Measurements from ENCODE around the gene NNT. TPM values are rescaled to one million over a fixed set of nuclear protein-coding genes. Genes with fewer than 3 reads are reported as not detected.

The NNT gene
- total and polyA plus RNA-seq, 2 of the 13 experiments (the other 11 are each of a cell fraction or from before 2014, with no cell fraction given): 21.1 to 58.0 TPM

DNA sequence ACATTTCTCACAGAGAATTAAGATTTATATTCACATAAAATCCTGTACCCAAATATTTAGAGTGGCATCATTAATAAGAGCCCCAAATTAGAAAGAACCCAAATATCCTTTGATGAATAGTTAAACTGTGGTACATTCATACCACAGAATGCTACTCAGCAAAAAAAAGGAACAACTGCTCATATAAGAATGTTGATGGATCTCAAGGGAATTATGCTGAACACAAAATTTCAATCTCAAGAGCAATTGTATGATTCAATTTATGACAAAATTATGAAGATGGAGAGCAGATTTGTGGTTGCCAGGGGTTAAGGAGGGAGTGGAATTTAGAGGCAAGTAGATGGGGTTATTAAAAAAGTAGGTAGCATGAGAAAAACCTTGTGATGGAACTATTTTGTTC lies 41.6 kb upstream of the NNT start:
- H3K4me1 ChIP-seq (ENCODE audit: insufficient read depth, low read length): peaks cover 11% of the 10 kb centered on the region
- H4K20me1 ChIP-seq (ENCODE audit: insufficient read depth, low read length): no peaks in the 10 kb centered on the region
- no peaks in the 10 kb centered on the region for H3K36me3 ChIP-seq (replicated peaks in 1 of 2; ENCODE audit: control insufficient read depth in 1 of 2, insufficient read depth in 2 of 2, low read length in 2 of 2)
- BruUV-seq (replicated peaks): no TSS peak
- TF ChIP-seq EHMT2 (IDR thresholded peaks at IDR 0.05; ENCODE audit: borderline replicate concordance, low read depth, low read length) (no peak), ZNF839 (CRISPR knock-in tag; IDR thresholded peaks at IDR 0.05; ENCODE audit: borderline replicate concordance) (no peak), GFI1 (CRISPR knock-in tag; IDR thresholded peaks at IDR 0.05; ENCODE audit: borderline replicate concordance) (no peak), ZSCAN9 (CRISPR knock-in tag; IDR thresholded peaks at IDR 0.05; ENCODE audit: borderline replicate concordance) (no peak), RXRA (CRISPR knock-in tag; IDR thresholded peaks at IDR 0.05) (no peak), RELA (CRISPR knock-in tag; IDR thresholded peaks at IDR 0.05) (no peak), NFIC (IDR thresholded peaks at IDR 0.05; ENCODE audit: low read length) (no peak), KLF16 (CRISPR knock-in tag; IDR thresholded peaks at IDR 0.05) (no peak)
- TF ChIP-seq, protein P1, sequence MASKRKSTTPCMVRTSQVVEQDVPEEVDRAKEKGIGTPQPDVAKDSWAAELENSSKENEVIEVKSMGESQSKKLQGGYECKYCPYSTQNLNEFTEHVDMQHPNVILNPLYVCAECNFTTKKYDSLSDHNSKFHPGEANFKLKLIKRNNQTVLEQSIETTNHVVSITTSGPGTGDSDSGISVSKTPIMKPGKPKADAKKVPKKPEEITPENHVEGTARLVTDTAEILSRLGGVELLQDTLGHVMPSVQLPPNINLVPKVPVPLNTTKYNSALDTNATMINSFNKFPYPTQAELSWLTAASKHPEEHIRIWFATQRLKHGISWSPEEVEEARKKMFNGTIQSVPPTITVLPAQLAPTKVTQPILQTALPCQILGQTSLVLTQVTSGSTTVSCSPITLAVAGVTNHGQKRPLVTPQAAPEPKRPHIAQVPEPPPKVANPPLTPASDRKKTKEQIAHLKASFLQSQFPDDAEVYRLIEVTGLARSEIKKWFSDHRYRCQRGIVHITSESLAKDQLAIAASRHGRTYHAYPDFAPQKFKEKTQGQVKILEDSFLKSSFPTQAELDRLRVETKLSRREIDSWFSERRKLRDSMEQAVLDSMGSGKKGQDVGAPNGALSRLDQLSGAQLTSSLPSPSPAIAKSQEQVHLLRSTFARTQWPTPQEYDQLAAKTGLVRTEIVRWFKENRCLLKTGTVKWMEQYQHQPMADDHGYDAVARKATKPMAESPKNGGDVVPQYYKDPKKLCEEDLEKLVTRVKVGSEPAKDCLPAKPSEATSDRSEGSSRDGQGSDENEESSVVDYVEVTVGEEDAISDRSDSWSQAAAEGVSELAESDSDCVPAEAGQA (IDR thresholded peaks at IDR 0.05; ENCODE audit: low read depth): no peak
- TF ChIP-seq, protein P1 (CRISPR knock-in tag; IDR thresholded peaks at IDR 0.05; ENCODE audit: borderline replicate concordance): no peak
- no peak for DNase-seq (ENCODE audit: low spot score)
- in situ Hi-C loops (cut with HindIII; ENCODE audit: extremely low pct_ligation_motif_present, low pct_unique_long_range_greater_than_20kb) (no loop called here), intact Hi-C loops (cut with micrococcal nuclease; ENCODE audit: unreplicated experiment) (no loop called here)
- no peak overlapping the region for H3K4me2 ChIP-seq (ENCODE audit: low read depth, low read length)
- no peaks in the 10 kb centered on the region for H3K9me3 ChIP-seq (ENCODE audit: low read length)
- CTCF ChIA-PET (ENCODE audit: low intra/inter-chr PET ratio, low total read pairs): no interaction called here
- H3K4me3 ChIP-seq (replicated peaks in 1 of 3; ENCODE audit: insufficient read depth in 1 of 3, low read depth in 2 of 3, low read length in 3 of 3): no peak overlapping the region
- no peak overlapping the region for H3K27ac ChIP-seq (ENCODE audit: extremely low read length, insufficient read depth, low read length)
- POLR2A ChIA-PET: no interaction called here
- H3K9ac ChIP-seq (ENCODE audit: insufficient read depth, low read depth, low read length): no peak overlapping the region
- H2AFZ ChIP-seq (ENCODE audit: low read length): no peak overlapping the region
- no peak for ATAC-seq
- no peak for FAIRE-seq
- H3K27me3 ChIP-seq (ENCODE audit: control insufficient read depth in 1 of 2, insufficient read depth in 2 of 2, low read length in 2 of 2): no peaks in the 10 kb centered on the region; a peak in 2 of 5 replicates
- no peaks in the 10 kb centered on the region for H3K79me2 ChIP-seq (ENCODE audit: insufficient read depth, low read length)

All from HepG2 (cell line).